ENCODE measurements around the gene GVQW3. TPM values are rescaled to one million over a fixed set of nuclear protein-coding genes. Genes with fewer than 3 reads are reported as not detected.
A peak's percentile ranks its signal among the peaks of the same experiment; 100 is the strongest.

GVQW3 gene
- total RNA-seq, 1 donor from 2014 or later = 3.3 TPM

- DNase-seq (no peak), ATAC-seq (no peak)
- H3K9me3 ChIP-seq = no peaks in the 10 kb centered on the region
- intact Hi-C loops (cut with DNase I) = no loop called here
- H3K27ac ChIP-seq = no peak overlapping the region
- no peaks in the 10 kb centered on the region for H3K4me1 ChIP-seq
- no peaks in the 10 kb centered on the region for H3K27me3 ChIP-seq (ENCODE audit: low read depth)
- TF ChIP-seq, protein P1, sequence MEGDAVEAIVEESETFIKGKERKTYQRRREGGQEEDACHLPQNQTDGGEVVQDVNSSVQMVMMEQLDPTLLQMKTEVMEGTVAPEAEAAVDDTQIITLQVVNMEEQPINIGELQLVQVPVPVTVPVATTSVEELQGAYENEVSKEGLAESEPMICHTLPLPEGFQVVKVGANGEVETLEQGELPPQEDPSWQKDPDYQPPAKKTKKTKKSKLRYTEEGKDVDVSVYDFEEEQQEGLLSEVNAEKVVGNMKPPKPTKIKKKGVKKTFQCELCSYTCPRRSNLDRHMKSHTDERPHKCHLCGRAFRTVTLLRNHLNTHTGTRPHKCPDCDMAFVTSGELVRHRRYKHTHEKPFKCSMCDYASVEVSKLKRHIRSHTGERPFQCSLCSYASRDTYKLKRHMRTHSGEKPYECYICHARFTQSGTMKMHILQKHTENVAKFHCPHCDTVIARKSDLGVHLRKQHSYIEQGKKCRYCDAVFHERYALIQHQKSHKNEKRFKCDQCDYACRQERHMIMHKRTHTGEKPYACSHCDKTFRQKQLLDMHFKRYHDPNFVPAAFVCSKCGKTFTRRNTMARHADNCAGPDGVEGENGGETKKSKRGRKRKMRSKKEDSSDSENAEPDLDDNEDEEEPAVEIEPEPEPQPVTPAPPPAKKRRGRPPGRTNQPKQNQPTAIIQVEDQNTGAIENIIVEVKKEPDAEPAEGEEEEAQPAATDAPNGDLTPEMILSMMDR (IDR thresholded peaks at IDR 0.05) = no peak
- H3K4me3 ChIP-seq = no peak overlapping the region
- H3K36me3 ChIP-seq = no peaks in the 10 kb centered on the region
Observed at GRCh38 chr11:76406359-76406758, 25.2 kb downstream of the GVQW3 start.

GRCh38 chr11:76408171-76408965, 27.2 kb downstream of the GVQW3 start:
- no peak for DNase-seq
- H3K4me1 ChIP-seq = no peaks in the 10 kb centered on the region
- ATAC-seq = no peak
- H3K36me3 ChIP-seq = no peaks in the 10 kb centered on the region
- no peak overlapping the region for H3K4me3 ChIP-seq
- no peak overlapping the region for H3K27ac ChIP-seq
- TF ChIP-seq, protein P1 (IDR thresholded peaks at IDR 0.05) = no peak
- H3K27me3 ChIP-seq (ENCODE audit: low read depth) = no peaks in the 10 kb centered on the region
- intact Hi-C loops (cut with DNase I) = no loop called here
- no peaks in the 10 kb centered on the region for H3K9me3 ChIP-seq

GRCh38 chr11:76410851-76411357, 29.8 kb downstream of the GVQW3 start:
- no peaks in the 10 kb centered on the region for H3K36me3 ChIP-seq
- no peaks in the 10 kb centered on the region for H3K4me1 ChIP-seq
- TF ChIP-seq, protein P1 (IDR thresholded peaks at IDR 0.05) = no peak
- H3K27me3 ChIP-seq (ENCODE audit: low read depth) = no peaks in the 10 kb centered on the region
- H3K4me3 ChIP-seq = no peak overlapping the region
- no peak overlapping the region for H3K27ac ChIP-seq
- intact Hi-C loops (cut with DNase I) = no loop called here
- H3K9me3 ChIP-seq = no peaks in the 10 kb centered on the region
- no peak for ATAC-seq
- no peak for DNase-seq

GRCh38 chr11:76415073-76415472, 34.0 kb downstream of the GVQW3 start:
- no peak overlapping the region for H3K27ac ChIP-seq
- H3K4me1 ChIP-seq = no peaks in the 10 kb centered on the region
- intact Hi-C loops (cut with DNase I) = no loop called here
- no peaks in the 10 kb centered on the region for H3K27me3 ChIP-seq (ENCODE audit: low read depth)
- DNase-seq (no peak), ATAC-seq (no peak)
- H3K36me3 ChIP-seq = no peaks in the 10 kb centered on the region
- TF ChIP-seq, protein P1 (IDR thresholded peaks at IDR 0.05) = no peak
- H3K4me3 ChIP-seq = no peak overlapping the region
- no peaks in the 10 kb centered on the region for H3K9me3 ChIP-seq

DNA sequence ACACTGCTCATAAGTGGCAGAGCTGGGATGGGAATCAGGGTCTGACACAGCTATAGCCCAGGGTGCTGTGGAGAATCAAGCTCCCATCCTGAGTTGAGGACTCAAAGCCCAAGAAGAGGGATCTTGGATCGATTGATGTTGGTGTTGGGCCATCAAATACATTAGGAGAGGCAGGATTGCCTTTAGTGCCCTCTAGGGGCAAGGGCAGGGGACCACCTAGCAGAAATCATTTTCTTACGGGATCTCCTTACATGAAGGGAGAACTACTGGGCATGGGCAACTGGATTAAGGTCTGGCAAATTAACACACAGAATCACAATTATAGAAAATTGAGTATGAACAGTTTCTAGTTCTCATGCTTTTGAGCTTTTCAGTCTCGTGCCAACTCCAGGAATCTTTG, 38.8 kb downstream of the GVQW3 start:
- no peaks in the 10 kb centered on the region for H3K36me3 ChIP-seq
- H3K27ac ChIP-seq = no peak overlapping the region
- ATAC-seq (no peak), DNase-seq (no peak)
- no peak overlapping the region for H3K4me3 ChIP-seq
- H3K9me3 ChIP-seq = no peaks in the 10 kb centered on the region
- no peaks in the 10 kb centered on the region for H3K4me1 ChIP-seq
- TF ChIP-seq, protein P1 (IDR thresholded peaks at IDR 0.05) = peak; percentile 31
- intact Hi-C loops (cut with DNase I) = no loop called here
- no peaks in the 10 kb centered on the region for H3K27me3 ChIP-seq (ENCODE audit: low read depth)
